GM21423 (cell line): ENCODE results near the gene EIF4EBP2.
A peak's percentile ranks its signal among the peaks of the same experiment; 100 is the strongest.

Experiments
- ATAC-seq: cut with Tn5 transposase; IDR thresholded peaks from one replicate; pipeline ENCODE4 v1.9.1; 2021; ENCODE audit warnings: mild to moderate bottlenecking, moderate library complexity; ENCODE audit not compliant: unreplicated experiment

EIF4EBP2 gene

GRCh38 chr10:70404036-70404786, at the start of gene EIF4EBP2:
EIF4EBP2 (plus strand) TSS chr10:70404145; CDS start chr10:70404402, 257 bp downstream.
- peak; percentile 80 for ATAC-seq

GRCh38 chr10:70354556-70354955, 49.4 kb upstream of the EIF4EBP2 start:
- ATAC-seq: no peak

GRCh38 chr10:70355051-70356021, 48.6 kb upstream of the EIF4EBP2 start:
- ATAC-seq: peak; percentile 65

- ATAC-seq: no peak
Measured at GRCh38 chr10:70357565-70357964, 46.4 kb upstream of the EIF4EBP2 start.

GRCh38 chr10:70358446-70358845, 45.5 kb upstream of the EIF4EBP2 start:
- ATAC-seq: no peak

GRCh38 chr10:70359017-70359550, 44.9 kb upstream of the EIF4EBP2 start:
- no peak for ATAC-seq

- no peak for ATAC-seq
Measured at GRCh38 chr10:70360215-70360614, 43.7 kb upstream of the EIF4EBP2 start.

GRCh38 chr10:70362328-70362727, 41.6 kb upstream of the EIF4EBP2 start:
- ATAC-seq: no peak

GRCh38 chr10:70363292-70363691, 40.7 kb upstream of the EIF4EBP2 start:
- no peak for ATAC-seq

- peak; percentile 82 for ATAC-seq
Measured at GRCh38 chr10:70363971-70364771, 39.8 kb upstream of the EIF4EBP2 start.

- ATAC-seq: no peak
Measured at GRCh38 chr10:70364772-70365091, 39.2 kb upstream of the EIF4EBP2 start.

GRCh38 chr10:70367195-70367796, 36.6 kb upstream of the EIF4EBP2 start:
- ATAC-seq: no peak

- ATAC-seq: no peak
Measured at GRCh38 chr10:70368774-70369482, 35.0 kb upstream of the EIF4EBP2 start.

GRCh38 chr10:70369498-70370018, 34.4 kb upstream of the EIF4EBP2 start:
- ATAC-seq: no peak

- ATAC-seq: no peak
Measured at GRCh38 chr10:70370766-70371165, 33.2 kb upstream of the EIF4EBP2 start.

- ATAC-seq: no peak
Measured at GRCh38 chr10:70371846-70372245, 32.1 kb upstream of the EIF4EBP2 start.

GRCh38 chr10:70374775-70375614, 28.9 kb upstream of the EIF4EBP2 start:
- ATAC-seq: no peak
